Measurements from ENCODE around the gene ATP2A3. TPM values are rescaled to one million over a fixed set of nuclear protein-coding genes. Genes with fewer than 3 reads are reported as not detected.

ATP2A3 gene
- total RNA-seq, 4 donors from 2014 or later, result 8.5 to 60.7 (median 36.4) TPM

GRCh38 chr17:3968886-3969524 is 4.8 kb upstream of the ATP2A3 start:
- TF ChIP-seq POLR2A (IDR thresholded peaks at IDR 0.05), result no peak
- no peak for TF ChIP-seq CTCF (IDR thresholded peaks at IDR 0.05)
- no peak for DNase-seq (ENCODE audit: low spot score in 2 of 2)
- H3K4me3 ChIP-seq (ENCODE audit: low read depth, poor library complexity, severe bottlenecking), result no peak overlapping the region
- intact Hi-C loops (cut with DNase I; ENCODE audit: low total_unique reads), result no loop called here
- 87 to 89% methylated on average over 18 of the region's 18 CpGs for WGBS, 2 donors

GRCh38 chr17:3968015-3968414 is 3.8 kb upstream of the ATP2A3 start:
- intact Hi-C loops (cut with DNase I; ENCODE audit: low total_unique reads), result no loop called here
- TF ChIP-seq CTCF (IDR thresholded peaks at IDR 0.05) (no peak), POLR2A (IDR thresholded peaks at IDR 0.05) (no peak)
- WGBS, 2 donors, result 91 to 95% methylated on average over 3 of the region's 3 CpGs
- no peak for DNase-seq (ENCODE audit: low spot score in 2 of 2)
- H3K4me3 ChIP-seq (ENCODE audit: low read depth, poor library complexity, severe bottlenecking), result no peak overlapping the region

GRCh38 chr17:3966720-3967363 is 2.6 kb upstream of the ATP2A3 start:
- no peak for TF ChIP-seq POLR2A (IDR thresholded peaks at IDR 0.05)
- TF ChIP-seq CTCF (IDR thresholded peaks at IDR 0.05), result no peak
- no peak for DNase-seq (ENCODE audit: low spot score in 2 of 2)
- intact Hi-C loops (cut with DNase I; ENCODE audit: low total_unique reads), result no loop called here
- WGBS, 2 donors, result 76 to 82% methylated on average over 14 of the region's 14 CpGs
- H3K4me3 ChIP-seq (ENCODE audit: low read depth, poor library complexity, severe bottlenecking), result no peak overlapping the region

- no peak for TF ChIP-seq CTCF (IDR thresholded peaks at IDR 0.05)
- no peak for TF ChIP-seq POLR2A (IDR thresholded peaks at IDR 0.05)
- WGBS, 2 donors, result 19% methylated on average over 17 of the region's 17 CpGs
- H3K4me3 ChIP-seq (ENCODE audit: low read depth, poor library complexity, severe bottlenecking), result no peak overlapping the region
- intact Hi-C loops (cut with DNase I; ENCODE audit: low total_unique reads), result no loop called here
- peak; percentile 59 to 92 for DNase-seq (ENCODE audit: low spot score in 2 of 2)
These were observed 1.0 kb upstream of the ATP2A3 start for GRCh38 chr17:3965118-3965800.

- TF ChIP-seq CTCF (IDR thresholded peaks at IDR 0.05), result no peak
- no peak for TF ChIP-seq POLR2A (IDR thresholded peaks at IDR 0.05)
- intact Hi-C loops (cut with DNase I; ENCODE audit: low total_unique reads), result no loop called here
- H3K4me3 ChIP-seq (ENCODE audit: low read depth, poor library complexity, severe bottlenecking), result peak overlapping the region; percentile 23
- DNase-seq (ENCODE audit: low spot score in 2 of 2), result no peak
- 9 to 13% methylated on average over 29 of the region's 64 CpGs for WGBS, 2 donors
These were observed 718 bp downstream of the ATP2A3 start for GRCh38 chr17:3963237-3964201.
